ENCODE measurements around the gene BMPR1A. TPM values are rescaled to one million over a fixed set of nuclear protein-coding genes. Genes with fewer than 3 reads are reported as not detected.

Gene BMPR1A
- total RNA-seq, 1 donor: 3.3 TPM

DNA sequence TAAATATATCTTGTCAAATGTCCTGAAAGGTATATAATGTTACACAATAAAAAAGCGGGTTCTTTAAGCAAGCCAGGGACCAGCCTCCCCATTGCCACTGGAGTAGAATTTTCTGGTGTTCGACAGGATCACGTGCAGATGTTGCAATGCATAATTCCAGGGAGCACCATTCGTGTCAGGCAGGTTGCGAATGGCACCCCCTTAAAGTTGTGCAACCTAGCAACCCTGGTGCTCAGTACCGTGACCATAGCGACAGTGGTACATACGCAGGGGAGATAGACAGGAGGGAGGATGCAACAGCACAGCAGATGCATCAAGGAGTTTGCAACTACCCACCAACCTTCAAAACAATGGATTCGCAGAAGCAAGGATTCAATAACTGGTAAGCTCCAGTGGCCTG lies 6.6 kb upstream of the BMPR1A start:
- H3K9me3 ChIP-seq (ENCODE audit: low read depth, low read length): no peaks in the 10 kb centered on the region
- H3K27me3 ChIP-seq (ENCODE audit: insufficient read depth, low read length): peaks cover 12% of the 10 kb centered on the region
- no peak overlapping the region for H3K4me3 ChIP-seq (ENCODE audit: low read length)
- H3K4me1 ChIP-seq (ENCODE audit: insufficient read depth, low read length): no peaks in the 10 kb centered on the region

DNA sequence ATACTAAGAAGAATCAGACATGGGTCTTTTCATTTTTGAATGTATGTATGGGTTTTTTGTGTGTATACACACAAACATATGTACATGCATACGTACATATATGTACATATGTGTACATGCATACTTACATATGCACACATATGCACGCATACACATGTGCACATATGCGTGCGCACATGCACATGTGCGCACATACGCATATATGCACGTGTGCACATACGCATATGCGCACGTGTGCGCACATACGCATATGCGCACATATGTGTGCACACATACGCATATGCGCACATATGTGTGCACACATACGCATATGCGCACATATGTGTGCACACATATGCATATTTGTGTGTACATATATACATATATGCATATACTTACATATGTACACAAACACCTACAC lies 4.9 kb upstream of the BMPR1A start:
- Histone ChIP-seq H3K4me1 (ENCODE audit: insufficient read depth, low read length) (peaks cover 7% of the 10 kb centered on the region), H3K9me3 (ENCODE audit: low read depth, low read length) (no peaks in the 10 kb centered on the region), H3K27me3 (ENCODE audit: insufficient read depth, low read length) (peaks cover 24% of the 10 kb centered on the region), H3K4me3 (ENCODE audit: low read length) (no peak overlapping the region)

DNA sequence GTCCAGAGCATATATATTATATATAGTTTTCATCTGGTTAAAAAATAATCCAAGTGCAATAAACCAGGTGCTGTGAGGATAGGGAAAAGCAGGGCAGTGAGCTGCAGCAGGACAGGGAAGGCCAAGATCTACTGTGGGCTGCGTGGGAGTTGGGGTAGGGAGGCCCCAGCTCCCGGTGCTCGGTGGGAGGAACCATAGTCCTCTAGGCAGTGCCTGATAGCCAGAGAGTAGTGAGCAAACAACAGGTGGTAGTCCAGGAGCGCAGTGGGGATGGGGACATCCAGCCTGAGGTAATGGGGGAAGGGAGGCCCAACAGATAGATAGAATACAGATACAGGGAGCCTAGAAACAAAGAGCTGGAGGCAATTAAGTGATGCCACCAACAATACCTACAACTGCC lies 4.1 kb upstream of the BMPR1A start:
- Histone ChIP-seq H3K4me1 (ENCODE audit: insufficient read depth, low read length) (peaks cover 10% of the 10 kb centered on the region), H3K9me3 (ENCODE audit: low read depth, low read length) (no peaks in the 10 kb centered on the region), H3K4me3 (ENCODE audit: low read length) (no peak overlapping the region), H3K27me3 (ENCODE audit: insufficient read depth, low read length) (peaks cover 27% of the 10 kb centered on the region)

DNA sequence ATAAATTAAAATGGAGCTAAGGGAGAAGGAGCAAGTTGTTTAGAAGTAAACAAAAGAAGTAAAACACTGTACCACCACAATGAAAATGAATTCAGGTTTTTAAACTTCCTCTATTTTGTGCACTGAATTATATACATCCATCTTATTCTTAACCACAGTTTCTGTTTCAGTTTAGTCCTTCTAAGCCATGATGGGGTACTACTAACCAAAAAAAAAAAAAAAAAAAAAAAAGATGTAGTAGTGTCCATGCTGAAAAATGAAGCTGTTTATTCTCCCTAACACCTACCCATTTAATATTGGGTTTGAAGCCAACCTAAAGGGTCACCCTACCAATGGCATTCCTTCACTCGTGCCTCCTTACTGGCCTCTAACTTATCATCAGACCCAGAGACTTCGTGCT lies 3.4 kb upstream of the BMPR1A start:
- Histone ChIP-seq H3K4me1 (ENCODE audit: insufficient read depth, low read length) (peaks cover 13% of the 10 kb centered on the region), H3K4me3 (ENCODE audit: low read length) (no peak overlapping the region), H3K9me3 (ENCODE audit: low read depth, low read length) (no peaks in the 10 kb centered on the region), H3K27me3 (ENCODE audit: insufficient read depth, low read length) (peaks cover 34% of the 10 kb centered on the region)

DNA sequence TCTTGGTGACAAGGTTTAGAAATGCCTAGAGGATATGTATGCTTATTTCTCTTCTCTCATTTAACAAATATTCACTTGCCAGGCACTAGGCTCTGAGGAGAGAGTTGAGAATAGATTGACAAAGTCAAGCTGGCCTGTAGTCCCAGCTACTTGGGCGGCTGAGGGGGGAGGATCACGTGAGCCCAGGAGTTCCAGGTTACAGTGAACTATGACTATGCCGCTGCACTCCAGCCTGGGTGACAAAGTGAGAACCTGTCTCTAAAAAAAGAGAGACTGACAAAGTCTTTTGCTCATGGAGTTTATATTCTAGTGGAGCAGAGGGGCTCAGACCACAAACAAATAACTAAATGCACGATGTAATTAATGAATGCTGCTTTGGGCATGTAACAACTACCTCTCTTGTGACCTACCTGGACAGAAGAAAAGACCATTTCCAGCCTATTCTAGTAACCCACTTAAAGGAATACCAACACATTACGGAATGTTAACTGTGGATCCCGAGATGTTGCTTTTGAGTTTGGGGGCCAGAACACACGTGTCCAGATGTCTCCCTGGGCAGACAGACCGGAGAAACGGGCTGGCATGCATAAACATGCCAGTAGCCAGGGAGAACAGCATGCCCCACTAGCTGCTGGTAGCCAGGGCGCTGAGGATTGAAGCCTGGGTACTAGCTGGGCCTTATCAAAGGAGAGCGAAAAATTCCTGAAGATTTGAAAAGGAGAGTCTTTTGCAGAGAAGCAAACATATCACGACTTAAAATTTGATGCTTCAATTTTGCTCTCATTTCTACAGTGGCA lies 2.6 kb upstream of the BMPR1A start:
- no peak overlapping the region for H3K4me3 ChIP-seq (ENCODE audit: low read length)
- no peaks in the 10 kb centered on the region for H3K9me3 ChIP-seq (ENCODE audit: low read depth, low read length)
- peaks cover 13% of the 10 kb centered on the region for H3K4me1 ChIP-seq (ENCODE audit: insufficient read depth, low read length)
- H3K27me3 ChIP-seq (ENCODE audit: insufficient read depth, low read length): peaks cover 42% of the 10 kb centered on the region

DNA sequence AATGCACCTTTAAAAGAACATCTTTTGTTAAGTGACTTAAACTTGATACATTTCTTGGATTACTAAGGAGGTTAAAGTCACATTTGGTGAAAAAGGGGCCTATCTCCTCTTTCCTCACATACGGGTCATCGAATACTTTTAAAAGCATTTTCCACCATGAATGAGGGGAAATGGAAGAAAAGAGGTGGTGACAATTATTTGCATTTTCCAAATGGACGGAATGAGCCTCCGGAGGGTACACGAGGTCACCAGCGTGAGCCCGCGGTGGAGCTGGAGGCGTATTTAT lies 1.0 kb upstream of the BMPR1A start:
- Histone ChIP-seq H3K9me3 (ENCODE audit: low read depth, low read length) (no peaks in the 10 kb centered on the region), H3K4me1 (ENCODE audit: insufficient read depth, low read length) (peaks cover 13% of the 10 kb centered on the region), H3K4me3 (ENCODE audit: low read length) (peak overlapping the region; percentile 56), H3K27me3 (ENCODE audit: insufficient read depth, low read length) (peaks cover 51% of the 10 kb centered on the region)

DNA sequence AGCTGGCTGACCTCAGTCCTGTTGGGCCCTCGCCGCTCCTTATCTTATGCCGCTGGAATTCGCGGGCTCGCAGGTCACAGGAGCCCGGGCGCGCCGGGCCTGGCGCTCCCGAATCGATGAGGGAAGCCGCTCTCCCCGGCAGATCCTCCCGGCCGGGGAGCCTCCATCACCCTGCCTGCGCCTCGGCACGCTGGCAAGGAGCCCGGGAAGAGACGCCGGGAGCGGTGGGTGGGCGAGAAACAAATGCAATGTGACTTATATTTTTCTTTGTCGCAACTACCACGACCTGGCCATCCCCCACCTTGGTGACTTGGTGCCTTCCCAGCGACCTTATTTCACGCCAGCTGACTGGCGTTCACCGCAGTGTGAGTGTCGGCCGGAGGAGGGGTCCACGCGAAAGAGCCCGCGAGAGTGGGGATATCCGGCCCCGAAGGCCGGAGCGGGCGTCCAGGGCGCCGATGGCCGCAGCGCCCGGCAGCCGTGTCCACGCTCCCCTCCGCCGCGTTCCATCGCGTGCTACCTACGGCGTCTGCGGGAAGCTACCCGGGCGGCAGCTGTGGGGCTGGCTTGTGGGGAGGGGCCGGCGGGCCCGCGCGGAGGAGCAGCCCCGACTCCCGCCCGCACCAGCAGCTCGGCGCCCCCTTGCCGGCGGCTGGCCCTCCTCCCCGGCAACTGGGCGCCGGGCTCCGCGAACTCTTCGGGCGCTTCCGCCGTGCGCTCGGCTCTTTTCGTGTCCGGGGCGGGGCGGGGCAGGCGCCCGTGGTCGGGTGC lies 494 bp upstream of the BMPR1A start:
- H3K9me3 ChIP-seq (ENCODE audit: low read depth, low read length): no peaks in the 10 kb centered on the region
- H3K27me3 ChIP-seq (ENCODE audit: insufficient read depth, low read length): peaks cover 56% of the 10 kb centered on the region
- peaks cover 13% of the 10 kb centered on the region for H3K4me1 ChIP-seq (ENCODE audit: insufficient read depth, low read length)
- peak overlapping the region; percentile 56 for H3K4me3 ChIP-seq (ENCODE audit: low read length)

DNA sequence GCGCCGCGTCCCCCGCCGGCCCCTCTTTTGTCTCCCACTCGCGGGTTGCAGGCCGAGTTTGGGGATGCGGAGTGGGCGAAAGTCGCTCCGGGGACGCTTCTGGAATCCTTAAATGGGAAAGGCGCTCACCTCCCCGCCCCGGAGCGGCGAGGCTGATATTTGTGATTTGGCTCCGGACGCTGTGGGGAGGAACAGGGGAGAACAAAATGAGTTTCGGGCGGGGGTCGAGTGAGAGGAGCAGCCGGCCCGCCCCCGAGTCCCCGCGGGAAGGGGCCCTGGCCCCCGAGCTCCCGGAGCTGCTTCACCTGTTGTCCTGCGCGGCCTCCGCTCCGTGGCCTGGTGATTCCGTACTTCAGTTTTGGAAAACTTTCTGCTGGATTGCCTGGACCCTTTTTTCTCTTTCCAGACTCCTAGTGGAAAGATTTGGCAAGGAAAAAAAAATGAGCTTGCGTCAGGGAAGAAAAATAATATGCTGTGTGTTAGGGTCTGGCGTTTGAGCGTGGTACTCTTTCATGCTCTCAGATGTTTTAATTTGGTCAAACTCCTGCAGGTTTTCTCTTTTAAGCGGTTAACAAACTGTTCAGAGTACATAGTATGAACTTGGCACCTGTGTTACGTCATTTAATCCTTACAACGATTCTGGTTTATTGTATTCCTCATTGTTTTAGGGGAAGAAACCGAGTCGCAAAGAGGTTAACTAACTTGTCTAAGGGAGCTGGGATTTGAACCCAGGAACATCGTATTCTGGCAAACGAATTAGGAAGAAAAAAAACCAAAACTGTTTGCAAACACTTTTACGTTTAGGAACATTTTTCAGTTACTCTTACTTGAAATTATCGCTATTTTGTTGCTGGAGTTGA lies 924 bp downstream of the BMPR1A start:
- Histone ChIP-seq H3K27me3 (ENCODE audit: insufficient read depth, low read length) (peaks cover 65% of the 10 kb centered on the region), H3K4me1 (ENCODE audit: insufficient read depth, low read length) (peaks cover 13% of the 10 kb centered on the region), H3K9me3 (ENCODE audit: low read depth, low read length) (no peaks in the 10 kb centered on the region), H3K4me3 (ENCODE audit: low read length) (peak overlapping the region; percentile 48)

DNA sequence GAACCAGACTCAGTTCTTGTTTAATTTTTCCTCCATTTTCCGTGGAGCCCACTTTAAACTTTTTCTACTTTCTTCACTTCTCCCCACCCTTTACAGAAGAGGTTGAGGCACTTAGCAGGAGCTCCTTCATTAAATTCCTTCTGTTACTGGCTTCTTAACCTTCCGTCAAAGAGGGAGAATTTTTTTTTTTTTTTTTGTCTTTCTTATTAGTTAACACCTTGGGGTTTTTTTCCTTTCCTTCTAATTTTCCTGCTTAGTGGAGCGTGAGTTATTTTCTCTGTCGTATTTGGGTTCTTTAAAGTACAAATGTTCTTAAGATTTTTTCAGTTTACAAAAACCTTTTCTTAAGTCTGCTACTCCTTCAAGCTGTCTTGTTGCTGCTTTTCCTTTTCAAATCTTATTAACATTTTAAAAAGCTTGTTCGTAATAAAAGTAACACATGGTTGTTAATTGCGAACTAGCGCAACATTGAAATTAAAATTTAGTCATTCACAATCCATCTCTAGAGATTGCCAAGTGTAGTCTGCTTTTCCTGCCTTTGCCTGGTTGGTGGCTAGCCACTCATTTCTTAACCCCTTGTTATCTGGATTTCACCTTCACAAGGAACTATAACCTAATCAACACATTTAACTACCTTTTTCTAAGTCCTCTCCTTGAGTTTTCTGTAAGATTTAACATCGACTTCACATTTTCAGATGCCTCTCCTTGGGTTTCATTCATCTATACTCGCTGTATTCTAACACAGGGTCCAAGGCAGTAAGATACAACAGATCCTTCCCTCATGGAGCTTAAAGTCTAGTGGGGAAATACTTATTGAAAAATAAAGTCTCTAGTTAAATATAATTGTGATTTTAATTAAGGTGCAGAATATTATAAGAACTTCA lies 2.0 kb downstream of the BMPR1A start:
- peaks cover 13% of the 10 kb centered on the region for H3K4me1 ChIP-seq (ENCODE audit: insufficient read depth, low read length)
- peaks cover 65% of the 10 kb centered on the region for H3K27me3 ChIP-seq (ENCODE audit: insufficient read depth, low read length)
- no peaks in the 10 kb centered on the region for H3K9me3 ChIP-seq (ENCODE audit: low read depth, low read length)
- no peak overlapping the region for H3K4me3 ChIP-seq (ENCODE audit: low read length)

DNA sequence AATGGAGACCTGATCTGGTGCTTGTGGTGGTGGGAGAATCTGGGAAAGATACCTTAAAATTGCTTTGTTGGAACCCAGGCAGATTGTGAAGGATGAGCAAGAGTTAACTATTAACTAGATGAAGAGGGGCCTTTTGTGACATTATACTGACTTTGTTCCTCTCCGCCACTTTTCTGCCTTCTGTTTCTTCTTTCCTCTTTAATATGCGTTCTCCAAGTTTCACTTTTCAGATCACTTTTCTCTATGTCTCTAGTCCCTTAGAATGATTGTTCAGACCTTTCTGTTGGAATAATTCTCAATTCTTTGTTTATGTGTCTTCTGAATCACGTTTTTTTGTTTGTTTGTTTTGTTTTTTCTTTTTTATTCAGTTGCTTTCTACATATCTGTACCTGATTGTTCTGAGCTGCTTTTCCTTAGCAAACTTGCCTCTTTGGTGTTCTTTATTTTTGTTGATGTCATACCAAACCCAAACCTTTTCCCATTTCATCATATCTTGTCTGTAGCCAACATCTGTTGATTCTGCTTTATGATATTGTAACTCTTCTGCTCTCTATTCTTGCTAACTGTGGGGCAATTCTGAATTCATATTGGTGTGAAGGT lies 2.8 kb downstream of the BMPR1A start:
- no peaks in the 10 kb centered on the region for H3K9me3 ChIP-seq (ENCODE audit: low read depth, low read length)
- H3K27me3 ChIP-seq (ENCODE audit: insufficient read depth, low read length): peaks cover 62% of the 10 kb centered on the region
- peaks cover 13% of the 10 kb centered on the region for H3K4me1 ChIP-seq (ENCODE audit: insufficient read depth, low read length)
- no peak overlapping the region for H3K4me3 ChIP-seq (ENCODE audit: low read length)

DNA sequence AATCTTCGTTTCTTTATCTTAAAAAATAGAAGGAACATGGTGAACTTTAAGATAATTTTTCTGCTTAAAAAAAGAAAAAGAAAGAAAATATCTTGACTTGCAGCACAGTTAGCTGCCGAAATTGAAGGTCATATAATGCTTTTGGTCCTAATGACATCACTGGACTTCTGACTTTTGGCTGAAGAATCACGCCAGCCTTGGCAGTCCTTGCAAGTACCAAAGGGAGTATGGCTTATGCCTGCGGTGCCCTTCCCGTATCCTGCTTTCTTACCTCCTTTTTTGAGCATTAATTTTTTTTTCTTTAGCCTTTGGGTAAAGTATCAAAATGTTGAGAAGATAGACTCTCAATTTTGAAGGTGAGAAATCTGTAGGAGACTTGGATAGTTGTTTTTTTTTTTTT lies 7.0 kb downstream of the BMPR1A start:
- Histone ChIP-seq H3K9me3 (ENCODE audit: low read depth, low read length) (no peaks in the 10 kb centered on the region), H3K27me3 (ENCODE audit: insufficient read depth, low read length) (peaks cover 35% of the 10 kb centered on the region), H3K4me3 (ENCODE audit: low read length) (no peak overlapping the region), H3K4me1 (ENCODE audit: insufficient read depth, low read length) (no peaks in the 10 kb centered on the region)

DNA sequence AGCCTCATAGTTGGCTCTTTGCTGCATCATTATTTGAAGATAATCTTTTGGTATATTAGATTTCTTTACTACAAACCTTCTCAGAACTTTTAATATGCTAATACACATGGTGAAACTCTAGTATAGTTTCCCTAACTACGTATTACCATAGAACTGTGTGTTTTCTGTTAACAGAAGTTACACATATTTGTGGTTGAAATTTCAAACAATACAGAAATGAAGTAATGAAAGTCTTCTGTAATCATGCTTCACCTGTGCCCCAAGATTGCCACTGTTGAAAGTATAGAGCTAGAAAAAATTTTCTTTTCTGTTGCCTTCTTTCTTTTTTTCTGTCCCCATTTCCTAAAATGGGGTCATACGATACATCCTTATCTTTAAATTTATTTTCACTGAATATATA lies 9.1 kb downstream of the BMPR1A start:
- no peak overlapping the region for H3K4me3 ChIP-seq (ENCODE audit: low read length)
- no peaks in the 10 kb centered on the region for H3K9me3 ChIP-seq (ENCODE audit: low read depth, low read length)
- peaks cover 16% of the 10 kb centered on the region for H3K27me3 ChIP-seq (ENCODE audit: insufficient read depth, low read length)
- H3K4me1 ChIP-seq (ENCODE audit: insufficient read depth, low read length): no peaks in the 10 kb centered on the region

DNA sequence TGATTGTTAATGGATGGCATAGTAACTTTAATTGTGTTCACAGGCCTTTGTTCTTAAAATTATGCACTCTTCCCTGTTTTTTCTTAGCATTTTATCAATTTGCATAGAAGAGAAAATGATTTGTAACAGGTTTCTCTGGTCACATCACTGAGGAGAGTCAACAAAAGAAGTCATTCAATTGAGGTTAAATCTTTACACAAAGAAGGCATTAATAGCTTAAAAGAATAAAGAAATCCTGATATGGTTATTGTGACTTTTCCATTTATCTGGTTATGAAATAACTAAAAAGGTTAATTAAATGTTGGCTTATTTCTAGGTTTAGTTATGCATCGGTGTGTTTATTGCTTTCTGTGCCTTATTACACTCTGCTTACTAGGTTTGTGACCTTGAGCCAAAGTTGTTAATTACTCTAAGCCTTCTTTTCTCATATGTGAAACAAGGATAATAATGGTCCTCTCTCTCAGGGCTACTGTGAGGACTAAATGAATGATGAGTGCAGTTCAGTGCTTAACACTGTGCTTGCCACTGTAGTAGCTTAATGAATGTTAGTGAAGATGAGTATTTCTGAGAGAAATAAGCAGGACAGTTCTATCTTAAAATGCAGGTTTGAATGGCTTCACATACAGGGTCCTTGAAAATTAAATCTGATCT lies 12.1 kb downstream of the BMPR1A start:
- no peak overlapping the region for H3K4me3 ChIP-seq (ENCODE audit: low read length)
- H3K27me3 ChIP-seq (ENCODE audit: insufficient read depth, low read length): peaks cover 3% of the 10 kb centered on the region
- H3K9me3 ChIP-seq (ENCODE audit: low read depth, low read length): no peaks in the 10 kb centered on the region
- H3K4me1 ChIP-seq (ENCODE audit: insufficient read depth, low read length): no peaks in the 10 kb centered on the region

DNA sequence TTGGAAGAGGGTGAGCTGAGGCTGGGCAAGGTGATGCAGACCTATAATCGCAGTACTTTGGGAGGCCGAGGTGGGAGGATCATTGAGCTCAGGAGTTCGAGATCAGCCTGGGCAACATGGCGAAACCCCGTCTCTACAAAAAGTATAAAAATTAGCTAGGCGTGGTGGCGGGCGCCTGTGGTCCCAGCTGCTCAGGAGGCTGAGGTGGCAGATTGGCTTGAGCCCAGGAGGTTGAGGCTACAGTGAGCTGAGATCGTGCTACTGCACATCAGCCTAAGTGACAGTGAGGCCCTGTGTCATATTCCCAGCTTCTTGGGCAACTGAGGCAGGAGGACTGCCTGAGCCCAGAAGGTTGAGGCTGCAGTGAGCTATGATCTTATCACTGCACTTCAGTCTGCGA lies 13.6 kb downstream of the BMPR1A start:
- no peak overlapping the region for H3K4me3 ChIP-seq (ENCODE audit: low read length)
- H3K27me3 ChIP-seq (ENCODE audit: insufficient read depth, low read length): peaks cover 3% of the 10 kb centered on the region
- H3K9me3 ChIP-seq (ENCODE audit: low read depth, low read length): no peaks in the 10 kb centered on the region
- H3K4me1 ChIP-seq (ENCODE audit: insufficient read depth, low read length): no peaks in the 10 kb centered on the region
